ENCODE results near the gene IL18BP. TPM values are rescaled to one million over a fixed set of nuclear protein-coding genes. Genes with fewer than 3 reads are reported as not detected.

The IL18BP gene
- total RNA-seq, result 12.9 and 13.0 TPM in 2 replicates
- polyA plus RNA-seq, result 20.1 and 25.1 TPM in 2 replicates
- 5.1 TPM in 2 replicates for polyA plus RNA-seq (2011; cell fraction: cytosol; rRNA removed)
- polyA plus RNA-seq (2011; cell fraction: nucleus; rRNA removed), result 72.6 and 88.6 TPM in 2 replicates
- 13.8 and 16.7 TPM in 2 replicates for polyA plus RNA-seq (2012)
- polyA minus RNA-seq, result 22.5 and 24.7 TPM in 2 replicates
- polyA minus RNA-seq (2011; cell fraction: cytosol; rRNA and poly(A)+ RNA removed), result 3.0 TPM
- polyA minus RNA-seq (2011; cell fraction: nucleus; rRNA and poly(A)+ RNA removed), result 31.6 and 40.1 TPM in 2 replicates
- percentile 73 among the genes with signal in this experiment for Bru-seq, nascent RNA
- percentile 95 among the genes with signal in this experiment for BruChase-seq, experiment 1, labeled RNA remaining after a 6-hour chase
- percentile 94 among the genes with signal in this experiment for BruChase-seq, experiment 2, labeled RNA remaining after a 2-hour chase
- long read RNA-seq, partial matches to known transcripts, result 3 of 6 reads
- long read RNA-seq, other reads (novel, unspliced or antisense), result 1 of 6 reads

DNA sequence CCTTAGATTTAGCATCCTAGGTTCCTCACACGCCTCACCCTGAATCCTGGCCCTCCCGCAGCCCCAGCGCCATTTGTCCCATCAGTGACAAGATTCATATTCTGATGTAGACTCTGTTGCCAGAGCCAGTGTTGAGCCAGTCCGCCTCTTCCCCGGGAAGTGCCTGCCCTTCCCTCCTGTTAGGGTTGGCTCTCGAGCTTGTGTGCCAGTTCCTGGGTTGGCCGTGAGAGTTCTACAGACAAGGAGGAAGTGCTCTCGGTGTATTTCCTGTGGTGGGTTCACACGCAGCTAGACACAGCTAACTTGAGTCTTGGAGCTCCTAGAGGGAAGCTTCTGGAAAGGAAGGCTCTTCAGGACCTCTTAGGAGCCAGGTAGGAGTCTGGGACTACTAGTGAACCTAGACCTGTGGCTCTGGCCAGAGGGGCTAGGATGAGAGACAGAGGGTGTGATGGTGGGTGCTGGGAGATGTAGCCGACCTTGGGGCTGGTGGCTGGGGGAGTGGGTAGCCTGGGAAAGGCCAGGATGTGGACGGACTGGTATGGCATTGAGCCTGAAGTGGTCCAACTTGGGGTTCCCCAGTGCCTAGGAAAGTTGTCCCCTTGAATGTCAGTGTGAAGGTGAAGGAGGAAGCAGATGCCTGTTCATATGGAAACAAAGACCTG, at the start of gene IL18BP:
Gene IL18BP (plus strand): TSS at position 261 of the 662 bp plus-strand sequence. CDS start 1,076 bp downstream, outside the sequence.
- intact Hi-C loops (cut with micrococcal nuclease) (no loop called here), dilution Hi-C loops (cut with MboI; ENCODE audit: extremely low pct_ligation_motif_present, low sequenced_read_pairs) (no loop called here)
- peaks cover 8% of the 10 kb centered on the region for H3K4me1 ChIP-seq (ENCODE audit: control insufficient read depth, extremely low read depth, insufficient read depth, low read length)
- BruUV-seq (replicated peaks), result no TSS peak
- no peak within 1 kb of the TSS for H2AFZ ChIP-seq (ENCODE audit: low read depth, low read length)
- H3K9me1 ChIP-seq (replicated peaks; ENCODE audit: control insufficient read depth, extremely low read depth, insufficient read depth, low read length), result no peaks in the 10 kb centered on the region
- no peaks in the 10 kb centered on the region for H3K27me3 ChIP-seq (ENCODE audit: control insufficient read depth in 2 of 2, insufficient read depth in 2 of 2, low read length in 2 of 2)
- no peak within 1 kb of the TSS for H3K9ac ChIP-seq (replicated peaks; ENCODE audit: extremely low read depth, insufficient read depth, low read length)
- H3K27ac ChIP-seq (ENCODE audit: insufficient read depth, low read depth, low read length), result peak within 1 kb of the TSS; percentile 29
- no peaks in the 10 kb centered on the region for H3K9me3 ChIP-seq (replicated peaks; ENCODE audit: control insufficient read depth, insufficient read depth, low read length)
- no peak for TF ChIP-seq JUN (IDR thresholded peaks at IDR 0.05; ENCODE audit: borderline replicate concordance, insufficient read depth, insufficient read length, low read depth)
- no peak for TF ChIP-seq CTCF (IDR thresholded peaks at IDR 0.05; ENCODE audit: extremely low read depth in 1 of 2, insufficient read depth in 1 of 2, low read depth in 1 of 2, low read length in 2 of 2)
- TF ChIP-seq MYC (IDR thresholded peaks at IDR 0.05; ENCODE audit: low read depth, low read length), result no peak
- no peak for TF ChIP-seq POLR2AphosphoS5 (IDR thresholded peaks at IDR 0.05; ENCODE audit: insufficient read depth, low read depth, low read length)
- no peak for TF ChIP-seq FOS (IDR thresholded peaks at IDR 0.05; ENCODE audit: borderline replicate concordance, insufficient read depth, low read length)
- TF ChIP-seq, protein P1, sequence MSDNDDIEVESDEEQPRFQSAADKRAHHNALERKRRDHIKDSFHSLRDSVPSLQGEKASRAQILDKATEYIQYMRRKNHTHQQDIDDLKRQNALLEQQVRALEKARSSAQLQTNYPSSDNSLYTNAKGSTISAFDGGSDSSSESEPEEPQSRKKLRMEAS (IDR thresholded peaks at IDR 0.05; ENCODE audit: insufficient read depth, insufficient read length), result no peak
- TF ChIP-seq GATA2 (IDR thresholded peaks at IDR 0.05; ENCODE audit: insufficient read depth, insufficient read length, low read depth, low read length), result no peak
- TF ChIP-seq POLR2A (IDR thresholded peaks at IDR 0.05; ENCODE audit: low read depth, low read length), result no peak
- no peak for TF ChIP-seq EZH2 (IDR thresholded peaks at IDR 0.05; ENCODE audit: borderline replicate concordance, low read depth, low read length, severe bottlenecking)
- peaks cover 8 to 34% of the 10 kb centered on the region in 2 experiments for H3K36me3 ChIP-seq (ENCODE audit: control insufficient read depth in 2 of 2, extremely low read depth in 1 of 2, insufficient read depth in 2 of 2, low read length in 2 of 2)
- CTCF ChIA-PET, result interaction anchor here (0.9 to 1.3 kb wide), 5 partner anchors 20 to 185 kb away, joined by 3 to 5 read pairs (median 4); no protein-coding TSS in a partner anchor
- no peak for DNase-seq (ENCODE audit: low read depth, low spot score)
- H4K20me1 ChIP-seq (replicated peaks; ENCODE audit: control insufficient read depth, extremely low read depth, insufficient read depth, low read length), result no peaks in the 10 kb centered on the region
- H3K4me2 ChIP-seq (ENCODE audit: insufficient read depth, low read length), result no peak within 1 kb of the TSS
- H3K79me2 ChIP-seq (ENCODE audit: control insufficient read depth, insufficient read depth, low read length), result peaks cover 2% of the 10 kb centered on the region
- peak; percentile 65 for FAIRE-seq
- POLR2A ChIA-PET, result interaction anchor here (1.3 kb wide), 1 partner anchor 70 kb away, joined by 3 read pairs; the partner anchor contains the start of genes RNF121 and XNDC1N
- H3K4me3 ChIP-seq (replicated peaks in 1 of 3; ENCODE audit: insufficient read depth in 1 of 3, low read depth in 1 of 3, low read length in 3 of 3), result no peak within 1 kb of the TSS
